Measurements from ENCODE around the gene C2CD2.

Gene C2CD2

DNA sequence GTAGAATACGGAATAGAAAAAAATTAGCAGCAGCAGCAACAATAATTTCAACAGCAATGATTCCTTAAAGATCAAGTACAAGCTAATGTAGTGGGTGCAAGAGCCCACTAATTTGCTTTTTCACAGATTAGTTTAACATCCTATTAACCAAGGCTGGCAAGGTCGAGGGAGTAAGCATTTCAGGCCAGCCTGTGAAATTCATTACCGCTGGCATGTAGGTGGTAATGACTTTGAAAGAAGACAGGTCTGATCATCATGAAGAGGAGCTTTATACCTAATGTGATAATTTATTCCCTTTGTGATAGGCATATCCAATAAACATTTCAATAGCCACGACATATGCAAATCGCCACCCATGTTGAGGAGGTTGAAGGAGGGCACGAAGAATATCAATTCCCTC, 63.5 kb downstream of the C2CD2 start:
- Mint-ChIP-seq H3K9me3 (no peaks in the 10 kb centered on the region), H3K27me3 (no peaks in the 10 kb centered on the region), H3K27ac (no peak overlapping the region), H3K4me1 (ENCODE audit: low read depth) (peaks cover 2% of the 10 kb centered on the region), H3K4me3 (no peak overlapping the region), H3K36me3 (ENCODE audit: low read depth) (no peaks in the 10 kb centered on the region)
- no peak for DNase-seq

DNA sequence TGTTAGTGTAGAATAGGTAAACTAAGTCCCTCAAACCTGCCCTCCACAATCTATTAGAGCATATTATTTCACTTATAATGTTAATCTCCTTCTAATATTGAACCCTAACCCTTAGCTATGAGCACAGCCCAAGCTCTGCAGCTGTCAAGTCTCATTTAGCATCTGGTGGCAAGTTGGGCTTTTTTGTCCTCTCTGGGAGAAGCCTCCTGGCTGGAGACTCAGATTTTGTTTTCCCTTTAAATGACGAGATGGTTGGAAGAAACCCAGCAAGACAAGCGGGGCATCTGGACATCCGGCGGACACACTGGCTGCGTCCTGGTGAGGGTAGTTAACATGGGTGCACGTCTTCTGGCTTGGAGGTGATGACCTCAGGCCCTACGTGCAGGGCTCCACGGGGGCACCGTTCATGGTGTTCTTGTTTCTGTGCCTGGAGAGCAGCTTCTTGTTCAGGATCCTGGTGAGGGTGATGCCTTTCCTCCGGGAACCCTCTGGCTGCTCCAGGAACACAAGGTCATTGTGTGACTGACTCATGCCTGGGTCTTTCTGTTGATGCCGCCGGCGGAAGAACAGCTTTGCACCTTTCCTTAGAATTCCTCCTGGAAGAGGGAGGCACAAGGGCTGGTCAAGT, 65.0 kb downstream of the C2CD2 start:
- Mint-ChIP-seq H3K4me3 (no peak overlapping the region), H3K27ac (no peak overlapping the region), H3K4me1 (ENCODE audit: low read depth) (peaks cover 1% of the 10 kb centered on the region), H3K27me3 (no peaks in the 10 kb centered on the region), H3K9me3 (no peaks in the 10 kb centered on the region), H3K36me3 (ENCODE audit: low read depth) (no peaks in the 10 kb centered on the region)
- no peak for DNase-seq

DNA sequence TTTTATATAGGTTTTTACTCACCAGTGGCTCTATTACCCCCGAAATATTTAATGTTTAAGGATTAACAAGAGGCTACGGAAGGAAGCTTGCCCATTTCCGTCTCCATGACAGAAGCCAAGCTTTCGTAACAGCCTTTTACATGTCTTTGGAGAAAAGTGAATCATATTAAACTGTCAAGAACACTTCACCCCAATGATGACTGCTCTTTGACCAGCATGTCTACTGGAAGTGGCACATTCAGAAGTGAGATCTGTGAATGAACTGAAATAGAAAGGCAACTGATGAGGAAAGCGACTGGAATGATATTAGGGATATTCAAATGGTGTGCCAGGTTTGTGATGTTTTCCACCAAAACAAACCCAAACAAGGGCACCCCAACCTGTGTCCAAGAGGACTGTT, 66.2 kb downstream of the C2CD2 start:
- H3K4me1 Mint-ChIP-seq (ENCODE audit: low read depth) = peaks cover 1% of the 10 kb centered on the region
- no peak for DNase-seq
- no peak overlapping the region for H3K27ac Mint-ChIP-seq
- H3K9me3 Mint-ChIP-seq = no peaks in the 10 kb centered on the region
- no peak overlapping the region for H3K4me3 Mint-ChIP-seq
- no peaks in the 10 kb centered on the region for H3K27me3 Mint-ChIP-seq
- H3K36me3 Mint-ChIP-seq (ENCODE audit: low read depth) = no peaks in the 10 kb centered on the region

DNA sequence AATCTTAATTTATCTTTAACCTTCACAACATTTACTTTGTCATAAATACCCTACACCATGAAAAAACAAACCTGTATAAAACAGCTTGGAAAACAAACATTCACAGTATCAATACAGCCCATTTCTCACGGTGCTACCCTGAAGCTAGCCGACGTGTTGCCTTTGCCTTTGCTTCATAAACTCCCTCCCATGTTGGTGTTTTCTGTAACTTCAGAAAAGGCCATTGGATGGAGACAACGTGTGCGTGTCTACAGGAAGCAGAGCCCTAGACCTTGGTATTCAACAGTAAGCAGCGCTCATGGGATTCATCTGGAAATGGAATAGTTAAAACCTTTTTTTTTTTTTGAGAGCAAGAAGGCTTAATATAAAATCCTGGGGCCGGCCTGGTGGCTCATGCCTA, 67.5 kb downstream of the C2CD2 start:
- H3K27ac Mint-ChIP-seq = no peak overlapping the region
- no peaks in the 10 kb centered on the region for H3K9me3 Mint-ChIP-seq
- H3K36me3 Mint-ChIP-seq (ENCODE audit: low read depth) = no peaks in the 10 kb centered on the region

DNA sequence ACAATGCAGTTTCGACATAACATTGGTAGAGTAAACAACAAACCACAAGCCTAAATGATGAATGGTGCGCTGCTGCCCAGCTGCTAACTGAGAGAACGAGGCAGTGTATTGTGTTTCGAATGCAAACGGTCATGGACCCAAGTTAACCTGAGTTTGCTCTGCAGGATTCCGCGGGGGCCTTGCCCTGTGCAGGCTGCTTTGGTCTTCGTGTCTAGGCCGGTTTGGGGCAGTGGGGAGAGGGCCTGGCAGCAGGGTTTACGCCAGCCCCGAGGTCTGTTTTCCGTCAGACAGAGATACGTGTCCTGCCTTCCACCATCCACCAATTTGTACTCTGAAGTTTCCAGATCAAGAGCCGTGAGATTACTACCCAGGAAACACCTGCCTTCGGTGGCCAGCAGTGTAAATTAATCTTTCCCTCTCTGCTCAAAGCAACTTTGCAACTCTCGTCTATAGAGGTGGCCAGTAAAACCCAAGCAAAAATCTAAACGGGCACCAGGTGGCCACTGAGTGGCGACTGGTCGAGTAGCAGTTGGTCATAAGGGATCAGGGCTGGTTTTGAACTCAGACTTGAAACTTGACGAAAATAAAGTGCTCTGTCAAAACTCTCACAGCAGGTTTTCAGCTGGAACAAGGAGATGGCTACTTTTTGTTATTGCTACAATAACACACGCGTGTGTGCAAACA, 68.3 kb downstream of the C2CD2 start:
- H3K27me3 Mint-ChIP-seq = no peaks in the 10 kb centered on the region
- DNase-seq = no peak
- no peaks in the 10 kb centered on the region for H3K36me3 Mint-ChIP-seq (ENCODE audit: low read depth)
- no peaks in the 10 kb centered on the region for H3K9me3 Mint-ChIP-seq
- no peak overlapping the region for H3K4me3 Mint-ChIP-seq
- no peak overlapping the region for H3K27ac Mint-ChIP-seq
- H3K4me1 Mint-ChIP-seq (ENCODE audit: low read depth) = peaks cover 1% of the 10 kb centered on the region

More for the DNA sequence above, 67.5 kb downstream of the C2CD2 start:
- Mint-ChIP-seq H3K4me1 (ENCODE audit: low read depth) (peaks cover 1% of the 10 kb centered on the region), H3K27me3 (no peaks in the 10 kb centered on the region), H3K4me3 (no peak overlapping the region)
- DNase-seq = no peak

DNA sequence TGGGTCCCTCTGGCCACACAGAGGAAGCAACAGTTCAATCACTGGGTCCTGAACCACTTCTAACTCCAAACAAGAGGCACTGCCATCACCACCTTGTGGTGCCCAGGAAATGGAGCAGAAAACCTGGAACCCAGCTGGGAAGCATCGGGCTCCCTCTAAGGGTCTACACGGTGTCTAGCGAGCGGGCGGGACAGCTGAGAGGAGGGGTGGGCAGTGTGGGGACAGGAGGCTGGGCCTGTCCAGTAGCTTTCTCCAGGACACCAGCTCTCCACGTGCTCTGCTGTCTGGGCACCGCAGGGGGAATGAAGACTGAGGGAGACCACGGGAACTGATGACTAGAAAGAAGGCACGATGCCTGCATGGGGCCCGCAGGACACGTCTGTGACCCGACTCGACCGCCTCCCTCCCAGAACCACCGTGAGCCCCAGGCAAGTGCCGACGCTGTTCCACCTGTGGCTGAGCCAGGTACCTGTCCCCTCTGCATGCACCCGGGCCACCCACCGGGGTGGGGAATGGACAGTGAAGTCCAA, 69.3 kb downstream of the C2CD2 start:
- H3K27ac Mint-ChIP-seq = no peak overlapping the region
- peaks cover 2% of the 10 kb centered on the region for H3K36me3 Mint-ChIP-seq (ENCODE audit: low read depth)
- H3K4me3 Mint-ChIP-seq = no peak overlapping the region
- no peaks in the 10 kb centered on the region for H3K9me3 Mint-ChIP-seq
- peaks cover 5% of the 10 kb centered on the region for H3K4me1 Mint-ChIP-seq (ENCODE audit: low read depth)
- H3K27me3 Mint-ChIP-seq = no peaks in the 10 kb centered on the region
- no peak for DNase-seq

DNA sequence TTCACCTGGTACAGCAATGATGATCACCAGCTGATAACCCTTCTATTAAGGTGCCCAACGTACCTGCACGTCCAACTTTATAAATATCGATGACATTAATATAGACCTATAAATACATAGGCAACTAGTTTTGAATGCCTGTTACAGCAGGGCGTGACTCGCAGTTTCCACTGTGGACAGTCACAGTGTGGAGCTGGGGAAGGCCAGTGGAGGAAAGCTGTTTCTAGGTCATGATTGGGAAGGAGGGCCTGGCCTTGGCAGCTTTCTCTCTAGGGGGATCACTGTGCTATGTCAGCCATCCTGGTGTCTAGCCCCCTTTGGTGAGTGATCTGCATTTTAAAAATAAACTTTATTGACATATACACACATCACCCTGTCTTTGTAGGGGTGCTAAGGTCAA, 70.2 kb downstream of the C2CD2 start:
- H3K4me3 Mint-ChIP-seq = no peak overlapping the region
- DNase-seq = no peak
- H3K27me3 Mint-ChIP-seq = no peaks in the 10 kb centered on the region
- H3K4me1 Mint-ChIP-seq (ENCODE audit: low read depth) = peaks cover 5% of the 10 kb centered on the region
- no peaks in the 10 kb centered on the region for H3K9me3 Mint-ChIP-seq
- H3K36me3 Mint-ChIP-seq (ENCODE audit: low read depth) = peaks cover 2% of the 10 kb centered on the region
- H3K27ac Mint-ChIP-seq = no peak overlapping the region

DNA sequence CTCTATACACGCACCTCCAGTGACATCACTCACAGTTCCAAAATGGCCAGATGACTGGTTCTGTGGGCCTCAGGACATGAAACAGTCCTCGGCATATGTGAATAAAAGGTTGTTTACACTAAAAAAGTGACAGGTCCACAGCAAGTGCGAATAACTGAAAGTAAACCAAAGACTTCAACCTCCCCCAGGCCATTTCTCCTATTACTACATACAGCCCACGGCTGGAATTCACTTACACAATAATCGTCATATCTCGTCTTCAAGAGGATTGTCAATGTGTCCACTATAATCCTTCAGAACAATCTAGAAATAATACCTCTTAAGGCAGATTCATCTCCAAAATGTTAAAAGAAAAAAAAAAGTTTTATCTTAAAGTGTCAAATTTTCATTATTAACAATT, 72.8 kb downstream of the C2CD2 start:
- Mint-ChIP-seq H3K4me3 (peak overlapping the region; percentile 37), H3K4me1 (ENCODE audit: low read depth) (peaks cover 27% of the 10 kb centered on the region), H3K27ac (no peak overlapping the region), H3K36me3 (ENCODE audit: low read depth) (peaks cover 21% of the 10 kb centered on the region), H3K9me3 (no peaks in the 10 kb centered on the region), H3K27me3 (no peaks in the 10 kb centered on the region)
- DNase-seq = no peak

DNA sequence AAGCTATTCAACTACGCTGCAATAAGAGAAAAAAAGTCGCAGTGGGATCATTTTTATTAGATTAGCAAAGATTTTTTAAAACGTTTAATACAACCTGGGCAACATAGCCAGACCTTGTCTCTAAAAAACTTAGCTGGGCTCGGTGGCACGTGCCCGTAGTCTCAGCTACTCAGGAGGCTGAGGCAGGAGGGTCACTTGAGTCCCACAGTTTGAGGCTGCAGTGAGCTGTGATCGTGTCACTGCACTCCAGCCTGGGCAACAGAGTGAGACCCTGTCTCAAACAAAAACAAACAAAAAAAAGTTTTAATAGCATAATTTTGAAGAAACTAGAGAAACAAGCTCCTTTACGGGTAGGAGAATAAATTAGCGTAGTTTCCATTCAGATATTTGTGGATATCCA, 73.7 kb downstream of the C2CD2 start:
- Mint-ChIP-seq H3K4me3 (peak overlapping the region; percentile 83), H3K4me1 (ENCODE audit: low read depth) (peaks cover 33% of the 10 kb centered on the region), H3K9me3 (no peaks in the 10 kb centered on the region), H3K27me3 (no peaks in the 10 kb centered on the region), H3K36me3 (ENCODE audit: low read depth) (peaks cover 29% of the 10 kb centered on the region), H3K27ac (peak overlapping the region; percentile 96)
- no peak for DNase-seq

DNA sequence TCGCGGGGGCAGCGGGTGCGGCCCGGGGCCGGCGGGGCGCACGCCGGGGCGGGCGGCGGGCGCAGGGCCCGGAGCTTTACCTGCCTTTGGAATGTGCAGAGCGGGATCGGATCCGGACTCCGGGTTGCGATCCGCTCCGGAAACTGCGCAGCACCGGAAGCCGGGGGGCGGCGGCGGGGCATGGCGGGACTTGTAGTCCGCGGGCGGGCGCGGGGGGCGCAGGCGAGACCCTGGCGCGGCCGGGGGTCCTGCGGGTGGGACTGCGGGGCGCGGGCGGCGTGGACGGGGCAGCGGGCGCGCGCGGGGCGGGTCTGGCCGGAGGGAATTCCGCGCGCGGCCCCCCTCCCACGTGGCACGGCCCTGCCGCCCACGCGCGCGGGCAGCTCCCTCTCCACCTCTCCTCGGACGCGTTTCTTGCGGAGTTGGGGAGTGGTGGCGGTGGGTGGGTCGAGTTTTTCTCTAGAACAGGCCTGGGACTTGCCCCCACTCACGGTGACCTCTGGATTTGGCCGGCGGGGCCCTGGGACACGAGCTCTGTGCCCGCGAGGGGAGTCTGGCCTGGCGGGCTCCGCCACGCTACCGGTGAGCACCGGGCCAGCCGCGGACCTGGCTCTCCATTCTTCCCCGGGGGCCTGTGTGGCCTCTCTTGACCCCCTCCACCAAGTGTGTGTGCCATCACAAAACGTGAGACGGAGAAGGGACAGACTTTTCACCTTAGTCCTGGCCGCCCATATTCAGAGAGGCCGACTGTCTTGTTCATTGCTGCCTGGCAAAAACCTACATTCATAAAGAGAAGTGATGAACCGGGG, 74.4 kb downstream of the C2CD2 start, which contains the start of gene PRDM15:
Gene PRDM15, minus strand, starts transcription at position 155 of the 809 bp plus-strand sequence. CDS start 18,981 bp downstream, outside the sequence.
- Mint-ChIP-seq H3K4me1 (ENCODE audit: low read depth) (peaks cover 34% of the 10 kb centered on the region), H3K9me3 (no peaks in the 10 kb centered on the region), H3K27ac (peak within 1 kb of the TSS; percentile 96), H3K4me3 (peak within 1 kb of the TSS; percentile 85), H3K36me3 (ENCODE audit: low read depth) (peaks cover 33% of the 10 kb centered on the region), H3K27me3 (no peaks in the 10 kb centered on the region)
- peak; percentile 93 for DNase-seq

DNA sequence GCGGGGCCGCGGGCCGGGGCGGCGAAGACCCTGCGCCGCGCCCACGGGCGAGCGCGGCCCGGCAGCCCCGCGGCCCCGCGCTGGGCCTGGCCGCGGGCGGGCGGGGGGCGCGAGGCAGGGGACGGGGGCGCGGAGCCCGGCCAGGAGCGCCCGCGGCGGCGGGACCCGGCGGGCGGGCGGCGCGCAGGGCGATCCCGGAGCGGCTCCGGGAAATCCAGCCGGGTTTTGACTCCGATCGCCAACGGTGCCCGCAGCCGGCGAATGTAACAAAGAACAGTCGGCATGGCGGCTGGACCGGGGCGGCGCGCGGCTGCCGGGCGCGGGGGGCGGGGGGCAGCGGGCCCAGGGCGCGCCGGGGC, 75.0 kb downstream of the C2CD2 start:
- H3K36me3 Mint-ChIP-seq (ENCODE audit: low read depth) = peaks cover 38% of the 10 kb centered on the region
- H3K4me3 Mint-ChIP-seq = peak overlapping the region; percentile 39
- no peak overlapping the region for H3K27ac Mint-ChIP-seq
- H3K27me3 Mint-ChIP-seq = no peaks in the 10 kb centered on the region
- H3K9me3 Mint-ChIP-seq = no peaks in the 10 kb centered on the region
- DNase-seq = peak; percentile 85
- peaks cover 37% of the 10 kb centered on the region for H3K4me1 Mint-ChIP-seq (ENCODE audit: low read depth)

DNA sequence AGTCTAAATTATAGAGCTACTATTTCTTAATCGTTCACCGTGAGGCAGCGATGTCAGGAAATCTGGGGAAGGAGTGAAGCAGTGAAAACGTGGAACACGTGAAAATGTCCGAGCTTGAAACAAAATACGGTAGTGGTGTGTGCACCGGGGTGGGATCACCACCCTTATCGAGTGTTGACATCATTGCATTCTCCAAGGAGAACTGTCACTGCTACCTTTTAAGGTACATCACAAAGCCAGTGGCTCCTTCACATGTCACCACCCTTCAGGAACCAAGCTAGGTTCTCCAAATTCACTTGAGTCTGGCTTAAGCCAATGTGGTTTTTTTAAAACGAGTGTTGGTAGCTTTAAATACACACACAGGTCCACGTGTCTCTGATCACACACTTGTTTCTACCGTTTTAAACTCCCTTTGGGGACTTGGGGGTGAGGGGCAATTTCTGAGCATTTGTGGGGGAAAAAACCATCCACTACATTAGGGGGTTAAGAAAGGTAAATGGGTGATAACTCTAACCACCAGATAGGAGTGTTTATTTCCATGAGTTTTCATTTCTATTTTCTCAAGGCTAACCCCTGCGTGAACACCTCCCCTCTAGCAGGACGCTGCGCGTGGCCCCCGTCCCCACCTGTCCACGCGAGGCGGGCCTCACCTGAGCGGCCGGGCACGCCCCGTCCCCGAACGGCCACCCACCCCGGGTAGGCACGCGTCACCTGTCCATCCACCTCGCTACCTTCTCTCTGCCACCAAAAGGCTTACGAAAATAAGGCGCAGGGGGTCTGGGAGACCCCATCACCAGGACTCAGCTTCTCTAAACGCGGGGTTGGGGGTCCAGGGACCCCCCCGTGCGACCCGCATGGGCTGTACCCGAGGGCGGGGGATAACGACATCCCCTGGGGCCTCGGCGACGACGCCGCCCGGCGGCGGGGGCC, 75.7 kb downstream of the C2CD2 start:
- Mint-ChIP-seq H3K36me3 (ENCODE audit: low read depth) (peaks cover 43% of the 10 kb centered on the region), H3K27ac (peak overlapping the region; percentile 90), H3K9me3 (no peaks in the 10 kb centered on the region), H3K4me3 (peak overlapping the region; percentile 85), H3K27me3 (no peaks in the 10 kb centered on the region), H3K4me1 (ENCODE audit: low read depth) (peaks cover 40% of the 10 kb centered on the region)
- peak; percentile 66 for DNase-seq

DNA sequence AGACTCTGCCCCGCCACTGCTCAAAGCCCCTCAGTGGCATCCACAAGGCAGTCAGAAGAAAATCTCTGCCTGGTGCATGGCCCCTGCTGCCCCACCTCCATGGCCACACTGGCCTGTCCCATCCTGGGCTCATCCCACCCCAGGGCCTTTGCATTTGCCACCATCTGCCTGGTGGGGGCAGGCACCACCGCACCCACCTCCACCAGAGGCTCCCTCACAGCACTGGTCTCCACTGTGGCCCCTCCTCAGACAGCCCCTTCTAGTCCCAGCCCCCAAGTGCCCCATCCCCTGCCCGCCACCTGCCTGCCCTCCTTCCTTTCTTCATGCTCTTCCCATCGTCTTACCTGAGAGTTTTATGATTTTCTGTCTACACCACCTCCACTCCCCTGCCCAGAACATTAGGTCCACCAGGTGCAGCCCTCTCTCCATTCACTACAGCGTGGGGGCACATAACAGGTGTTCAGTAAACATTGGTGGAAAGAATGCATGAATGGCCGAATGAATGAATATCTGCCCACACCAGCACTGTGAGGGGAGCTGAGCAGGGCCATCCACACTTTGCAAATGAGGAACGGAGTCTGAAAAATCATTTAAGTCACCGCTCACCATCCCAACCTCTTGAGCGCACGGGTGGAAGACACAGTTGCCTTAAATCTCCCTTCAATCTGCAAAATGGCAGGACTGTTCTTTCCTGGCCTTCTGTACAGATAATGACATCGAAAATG, 76.7 kb downstream of the C2CD2 start:
- H3K27ac Mint-ChIP-seq = peak overlapping the region; percentile 90
- H3K9me3 Mint-ChIP-seq = no peaks in the 10 kb centered on the region
- H3K4me1 Mint-ChIP-seq (ENCODE audit: low read depth) = peaks cover 40% of the 10 kb centered on the region

More for the DNA sequence above, 76.7 kb downstream of the C2CD2 start:
- no peak for DNase-seq
- H3K27me3 Mint-ChIP-seq = no peaks in the 10 kb centered on the region
- peaks cover 48% of the 10 kb centered on the region for H3K36me3 Mint-ChIP-seq (ENCODE audit: low read depth)
- peak overlapping the region; percentile 85 for H3K4me3 Mint-ChIP-seq

All from activated T-cell treated with anti-CD3 and anti-CD28 coated beads, Interleukin-2, amount 50 U/mL, for 24 hours (primary cell).